Measurements from ENCODE around the gene PHACTR2. TPM values are rescaled to one million over a fixed set of nuclear protein-coding genes. Genes with fewer than 3 reads are reported as not detected.

Gene PHACTR2
- total RNA-seq, 1 donor from 2014 or later = 44.7 TPM

- Histone ChIP-seq H3K9ac (ENCODE audit: low read length) (no peak overlapping the region), H3K4me1 (ENCODE audit: insufficient read depth, low read length) (no peaks in the 10 kb centered on the region), H3K27ac (ENCODE audit: low read depth, low read length) (no peak overlapping the region), H2AFZ (ENCODE audit: low read depth, low read length) (no peak overlapping the region), H3K4me2 (ENCODE audit: low read length) (no peak overlapping the region), H3K27me3 (ENCODE audit: insufficient read depth, low read length) (no peaks in the 10 kb centered on the region), H3K9me3 (ENCODE audit: insufficient read depth, low read depth, low read length) (no peaks in the 10 kb centered on the region), H4K20me1 (ENCODE audit: insufficient read depth, low read length) (no peaks in the 10 kb centered on the region), H3K79me2 (ENCODE audit: insufficient read depth, low read length) (peaks cover 3% of the 10 kb centered on the region), H3K36me3 (ENCODE audit: insufficient read depth, low read length) (peaks cover 9% of the 10 kb centered on the region), H3K4me3 (ENCODE audit: insufficient read depth, low read depth, low read length) (no peak overlapping the region)
- H3K27ac Mint-ChIP-seq (ENCODE audit: unreplicated experiment) = no peak overlapping the region
- FAIRE-seq = no peak
- peaks cover 7% of the 10 kb centered on the region for H3K4me1 Mint-ChIP-seq (ENCODE audit: low read depth, unreplicated experiment)
- H3K4me3 Mint-ChIP-seq (ENCODE audit: unreplicated experiment) = no peak overlapping the region
- no peaks in the 10 kb centered on the region for H3K27me3 Mint-ChIP-seq (ENCODE audit: low read depth, unreplicated experiment)
- no peaks in the 10 kb centered on the region for H3K9me3 Mint-ChIP-seq (ENCODE audit: unreplicated experiment)
- H3K36me3 Mint-ChIP-seq (ENCODE audit: low read depth, unreplicated experiment) = peaks cover 2% of the 10 kb centered on the region
- TF ChIP-seq EZH2 (IDR thresholded peaks at IDR 0.05; ENCODE audit: insufficient read depth, low read length) = no peak
- no peak for TF ChIP-seq CTCF (IDR thresholded peaks at IDR 0.05; ENCODE audit: insufficient read depth, low read depth, low read length)
- no peak for DNase-seq (ENCODE audit: low read depth)
These were observed 74.7 kb downstream of the PHACTR2 start for GRCh38 chr6:143752459-143752858.

- Mint-ChIP-seq H3K4me3 (ENCODE audit: unreplicated experiment) (no peak overlapping the region), H3K27me3 (ENCODE audit: low read depth, unreplicated experiment) (no peaks in the 10 kb centered on the region), H3K9me3 (ENCODE audit: unreplicated experiment) (no peaks in the 10 kb centered on the region), H3K36me3 (ENCODE audit: low read depth, unreplicated experiment) (peaks cover 3% of the 10 kb centered on the region), H3K27ac (ENCODE audit: unreplicated experiment) (no peak overlapping the region), H3K4me1 (ENCODE audit: low read depth, unreplicated experiment) (peaks cover 3% of the 10 kb centered on the region)
- Histone ChIP-seq H3K27ac (ENCODE audit: low read depth, low read length) (no peak overlapping the region), H3K4me2 (ENCODE audit: low read length) (no peak overlapping the region), H3K4me3 (ENCODE audit: insufficient read depth, low read depth, low read length) (no peak overlapping the region), H3K79me2 (ENCODE audit: insufficient read depth, low read length) (no peaks in the 10 kb centered on the region), H3K4me1 (ENCODE audit: insufficient read depth, low read length) (no peaks in the 10 kb centered on the region), H3K9me3 (ENCODE audit: insufficient read depth, low read depth, low read length) (no peaks in the 10 kb centered on the region), H2AFZ (ENCODE audit: low read depth, low read length) (no peak overlapping the region), H3K27me3 (ENCODE audit: insufficient read depth, low read length) (no peaks in the 10 kb centered on the region), H3K9ac (ENCODE audit: low read length) (no peak overlapping the region), H4K20me1 (ENCODE audit: insufficient read depth, low read length) (no peaks in the 10 kb centered on the region), H3K36me3 (ENCODE audit: insufficient read depth, low read length) (peaks cover 14% of the 10 kb centered on the region)
- TF ChIP-seq EZH2 (IDR thresholded peaks at IDR 0.05; ENCODE audit: insufficient read depth, low read length) (no peak), CTCF (IDR thresholded peaks at IDR 0.05; ENCODE audit: insufficient read depth, low read depth, low read length) (no peak)
- DNase-seq (ENCODE audit: low read depth) (no peak), FAIRE-seq (no peak)
These were observed 75.9 kb downstream of the PHACTR2 start for GRCh38 chr6:143753678-143754077.

- H3K4me3 ChIP-seq (ENCODE audit: insufficient read depth, low read depth, low read length) = no peak overlapping the region
- H3K9me3 ChIP-seq (ENCODE audit: insufficient read depth, low read depth, low read length) = no peaks in the 10 kb centered on the region
- no peak overlapping the region for H3K27ac ChIP-seq (ENCODE audit: low read depth, low read length)
- Mint-ChIP-seq H3K27ac (ENCODE audit: unreplicated experiment) (no peak overlapping the region), H3K4me1 (ENCODE audit: low read depth, unreplicated experiment) (peaks cover 3% of the 10 kb centered on the region), H3K36me3 (ENCODE audit: low read depth, unreplicated experiment) (peaks cover 3% of the 10 kb centered on the region), H3K4me3 (ENCODE audit: unreplicated experiment) (no peak overlapping the region), H3K9me3 (ENCODE audit: unreplicated experiment) (no peaks in the 10 kb centered on the region), H3K27me3 (ENCODE audit: low read depth, unreplicated experiment) (no peaks in the 10 kb centered on the region)
- no peak overlapping the region for H3K9ac ChIP-seq (ENCODE audit: low read length)
- TF ChIP-seq EZH2 (IDR thresholded peaks at IDR 0.05; ENCODE audit: insufficient read depth, low read length) = no peak
- TF ChIP-seq CTCF (IDR thresholded peaks at IDR 0.05; ENCODE audit: insufficient read depth, low read depth, low read length) = no peak
- no peaks in the 10 kb centered on the region for H3K4me1 ChIP-seq (ENCODE audit: insufficient read depth, low read length)
- no peak overlapping the region for H2AFZ ChIP-seq (ENCODE audit: low read depth, low read length)
- no peaks in the 10 kb centered on the region for H3K79me2 ChIP-seq (ENCODE audit: insufficient read depth, low read length)
- no peak overlapping the region for H3K4me2 ChIP-seq (ENCODE audit: low read length)
- peaks cover 14% of the 10 kb centered on the region for H3K36me3 ChIP-seq (ENCODE audit: insufficient read depth, low read length)
- no peaks in the 10 kb centered on the region for H3K27me3 ChIP-seq (ENCODE audit: insufficient read depth, low read length)
- no peaks in the 10 kb centered on the region for H4K20me1 ChIP-seq (ENCODE audit: insufficient read depth, low read length)
- FAIRE-seq (no peak), DNase-seq (ENCODE audit: low read depth) (no peak)
These were observed 76.4 kb downstream of the PHACTR2 start for GRCh38 chr6:143754204-143754603.

Measured in astrocyte (in vitro differentiated cells and primary cell).